ENCODE results near the gene DPEP3.

The DPEP3 gene

GRCh38 chr16:67966549-67967182, 13.6 kb downstream of the DPEP3 start:
- DNase-seq = no peak

- no peak for DNase-seq
Observed at GRCh38 chr16:67965668-67966548, 14.4 kb downstream of the DPEP3 start.

GRCh38 chr16:67964477-67965131, 15.7 kb downstream of the DPEP3 start:
- DNase-seq = no peak

- DNase-seq = no peak
Observed at GRCh38 chr16:67963662-67964321, 16.5 kb downstream of the DPEP3 start.

- DNase-seq = no peak
Observed at GRCh38 chr16:67963292-67963661, 17.0 kb downstream of the DPEP3 start.

GRCh38 chr16:67962135-67962534, 18.2 kb downstream of the DPEP3 start:
- no peak for DNase-seq

- peak; percentile 74 for DNase-seq
Observed at GRCh38 chr16:67961551-67961957, 18.7 kb downstream of the DPEP3 start.

- DNase-seq = no peak
Observed at GRCh38 chr16:67959536-67960329, 20.6 kb downstream of the DPEP3 start.

- DNase-seq = no peak
Observed at GRCh38 chr16:67957622-67958021, 22.7 kb downstream of the DPEP3 start.

- DNase-seq = no peak
Observed at GRCh38 chr16:67954421-67955196, 25.7 kb downstream of the DPEP3 start.

- DNase-seq = no peak
Observed at GRCh38 chr16:67953641-67954375, 26.5 kb downstream of the DPEP3 start.

- DNase-seq = no peak
Observed at GRCh38 chr16:67951485-67951884, 28.8 kb downstream of the DPEP3 start.

- no peak for DNase-seq
Observed at GRCh38 chr16:67950335-67950843, 29.9 kb downstream of the DPEP3 start.

- no peak for DNase-seq
Observed at GRCh38 chr16:67949645-67950044, 30.7 kb downstream of the DPEP3 start.

- DNase-seq = no peak
Observed at GRCh38 chr16:67948015-67948414, 32.3 kb downstream of the DPEP3 start.

GRCh38 chr16:67946966-67947558, 33.2 kb downstream of the DPEP3 start:
- DNase-seq = no peak

GRCh38 chr16:67946128-67946569, 34.1 kb downstream of the DPEP3 start:
- DNase-seq = no peak

GRCh38 chr16:67945392-67945933, 34.8 kb downstream of the DPEP3 start:
- DNase-seq = no peak

GRCh38 chr16:67944690-67945391, 35.5 kb downstream of the DPEP3 start:
- DNase-seq = no peak

Data from NCI-H2171 treated with DMSO at 0.1 percent for 48 hours (cell line).